ENCODE data around the gene GPR61.

DNA sequence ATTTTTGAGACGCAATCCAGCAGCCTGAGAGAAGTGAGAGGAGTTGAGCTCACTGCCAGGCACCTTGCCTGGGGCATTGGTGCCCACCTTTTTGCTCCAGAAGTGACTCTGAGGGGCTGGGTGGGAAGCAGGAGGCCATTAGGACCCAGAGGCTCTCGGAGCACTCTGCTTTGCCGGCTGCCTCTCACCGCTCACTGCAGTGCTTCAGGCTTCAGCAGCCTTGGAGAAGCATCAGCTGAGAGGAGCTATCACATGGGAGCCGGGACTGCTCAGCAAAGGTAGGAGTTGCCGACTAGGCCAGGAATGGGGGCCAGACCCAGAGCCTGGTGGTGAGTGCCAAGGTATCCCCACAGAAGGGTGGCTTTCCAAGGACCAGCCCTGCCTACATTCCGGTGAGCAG lies at the start of gene GPR61:
- TF ChIP-seq GATA2 (IDR thresholded peaks at IDR 0.05; ENCODE audit: low read depth, low read length) (no peak), GATA3 (IDR thresholded peaks at IDR 0.05; ENCODE audit: low read depth, low read length) (no peak)
